Caco-2 (cell line): ENCODE results near the gene WDFY4. TPM values are rescaled to one million over a fixed set of nuclear protein-coding genes. Genes with fewer than 3 reads are reported as not detected.

ENCODE experiments used
- BruUV-seq: library from RNA; stranded (reverse); fragments of 400-500 nt; replicated peaks from 2 replicates; lab custom pipeline; 2021; lab: Mats Ljungman, UMichigan
- CTCF ChIA-PET: fragments of 300-600 bp; sonication (Branson Sonifier 250); formaldehyde crosslinking; loops from one replicate; lab custom pipeline; 2022; ENCODE audit warnings: antibody characterized with exemption; lab: Charles Lee
- POLR2A ChIA-PET: fragments of 300-600 bp; sonication (Branson Sonifier 250); formaldehyde crosslinking; loops from one replicate; lab custom pipeline; 2022; ENCODE audit warnings: antibody characterized with exemption; lab: Charles Lee
- DNase-seq, 2 experiments: peaks; one replicate each; pipeline versions ENCODE4 v3.0.0 to v3.0.0-alpha.2; 2020 to 2022
- H3K27me3 ChIP-seq: replicated peaks from 2 replicates; pipeline ENCODE4 v1.6.0; 2011; ENCODE audit warnings: low read length; ENCODE audit not compliant: control insufficient read depth, insufficient read depth
- H3K36me3 ChIP-seq: 2 replicates; pipeline ENCODE4 v1.5.1; 2011; ENCODE audit warnings: low read length; ENCODE audit not compliant: control insufficient read depth, insufficient read depth
- H3K4me1 ChIP-seq: fragments of 250-450 bp; sonication (Bioruptor Pico); 2 replicates; pipeline ENCODE4 v1.5.1; 2020; ENCODE audit warnings: mild to moderate bottlenecking
- H3K4me3 ChIP-seq: 2 replicates; pipeline ENCODE4 v1.5.1; 2011; ENCODE audit warnings: low read depth, mild to moderate bottlenecking, control low read depth, low read length
- H3K9me3 ChIP-seq: fragments of 250-450 bp; sonication (Bioruptor Pico); 2 replicates; pipeline ENCODE4 v1.5.1; 2020; ENCODE audit warnings: mild to moderate bottlenecking, moderate library complexity
- H3K27ac Mint-ChIP-seq: one replicate; pipeline ENCODE4 v1.8.0; 2022; ENCODE audit warnings: mixed read lengths; ENCODE audit not compliant: unreplicated experiment
- H3K27me3 Mint-ChIP-seq: one replicate; pipeline ENCODE4 v1.8.0; 2022; ENCODE audit warnings: mixed read lengths; ENCODE audit not compliant: insufficient read depth, unreplicated experiment
- H3K36me3 Mint-ChIP-seq: one replicate; pipeline ENCODE4 v1.8.0; 2022; ENCODE audit warnings: mild to moderate bottlenecking, mixed read lengths; ENCODE audit not compliant: insufficient read depth, unreplicated experiment
- H3K4me1 Mint-ChIP-seq: one replicate; pipeline ENCODE4 v1.8.0; 2022; ENCODE audit warnings: low read depth, mixed read lengths; ENCODE audit not compliant: unreplicated experiment
- H3K4me3 Mint-ChIP-seq: one replicate; pipeline ENCODE4 v1.8.0; 2022; ENCODE audit warnings: mild to moderate bottlenecking, moderate library complexity, mixed read lengths; ENCODE audit not compliant: unreplicated experiment
- H3K9me3 Mint-ChIP-seq: one replicate; pipeline ENCODE4 v1.8.0; 2022; ENCODE audit warnings: mixed read lengths; ENCODE audit not compliant: unreplicated experiment
- CTCF ChIP-seq, 2 experiments: fragments of 200-600 bp in 1 of 2; IDR thresholded peaks; 1 replicate in 1 of 2; 2 replicates in 1 of 2; pipeline versions ENCODE4 v1.5.1 to v1.8.0; 2011 to 2022; ENCODE audit warnings: antibody characterized with exemption in 1 of 2, control low read depth in 1 of 2, inconsistent platforms in 1 of 2, low read depth in 1 of 2, low read length in 1 of 2, mild to moderate bottlenecking in 1 of 2, moderate library complexity in 1 of 2; ENCODE audit not compliant: insufficient read depth in 1 of 2, severe bottlenecking in 1 of 2, unreplicated experiment in 1 of 2
- intact Hi-C: fragments of 100-400 bp; cut with micrococcal nuclease; formaldehyde crosslinking; loops from one replicate; pipeline ENCODE4 v1.10.0; 2022; ENCODE audit not compliant: unreplicated experiment
- total RNA-seq: library from RNA; stranded (reverse); gene quantifications from 2 replicates; pipeline ENCODE4 v1.2.3, GENCODE V29; 2022

WDFY4 gene
- total RNA-seq, 1 experiment from 2014 or later: not detected

- no peaks in the 10 kb centered on the region for H3K4me1 Mint-ChIP-seq
- Histone ChIP-seq H3K27me3 (peaks cover 2% of the 10 kb centered on the region), H3K4me3 (no peak overlapping the region), H3K4me1 (no peaks in the 10 kb centered on the region), H3K36me3 (no peaks in the 10 kb centered on the region), H3K9me3 (no peaks in the 10 kb centered on the region)
- ChIA-PET POLR2A (no interaction called here), CTCF (no interaction called here)
- H3K27me3 Mint-ChIP-seq: peaks cover 31% of the 10 kb centered on the region
- H3K4me3 Mint-ChIP-seq: no peak overlapping the region
- no peaks in the 10 kb centered on the region for H3K36me3 Mint-ChIP-seq
- no peak for DNase-seq
- no peaks in the 10 kb centered on the region for H3K9me3 Mint-ChIP-seq
- H3K27ac Mint-ChIP-seq: no peak overlapping the region
- TF ChIP-seq CTCF (IDR thresholded peaks at IDR 0.05; ENCODE audit: insufficient read depth in 1 of 2, low read depth in 1 of 2, low read length in 1 of 2, severe bottlenecking in 1 of 2, unreplicated experiment in 1 of 2): no peak
- intact Hi-C loops: no loop called here
- no TSS peak for BruUV-seq
Observed at GRCh38 chr10:48903151-48903550, 218.5 kb downstream of the WDFY4 start.

DNA sequence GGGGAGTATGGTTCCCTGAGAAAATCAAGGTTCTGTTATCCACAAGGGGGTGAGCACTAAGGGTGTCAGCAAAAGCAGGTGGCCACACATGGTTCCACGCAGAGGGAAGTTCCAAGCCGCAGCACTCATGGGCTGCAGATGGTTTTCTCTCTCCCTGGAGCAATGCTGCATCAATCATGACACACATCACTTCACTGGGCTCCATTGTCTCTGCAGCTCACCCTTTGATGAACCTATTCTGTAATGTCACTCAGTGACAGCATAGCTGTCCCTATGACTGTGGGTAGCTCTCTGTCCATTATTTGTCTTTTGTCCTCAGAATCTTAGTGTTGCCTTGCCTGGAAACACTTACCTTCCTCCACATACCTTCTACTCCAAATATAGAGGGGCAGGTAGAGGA lies 220.2 kb downstream of the WDFY4 start:
- Histone ChIP-seq H3K27me3 (peaks cover 2% of the 10 kb centered on the region), H3K36me3 (no peaks in the 10 kb centered on the region), H3K4me1 (no peaks in the 10 kb centered on the region), H3K4me3 (no peak overlapping the region), H3K9me3 (no peaks in the 10 kb centered on the region)
- Mint-ChIP-seq H3K4me3 (no peak overlapping the region), H3K27me3 (peaks cover 38% of the 10 kb centered on the region), H3K4me1 (no peaks in the 10 kb centered on the region), H3K9me3 (no peaks in the 10 kb centered on the region), H3K27ac (no peak overlapping the region), H3K36me3 (no peaks in the 10 kb centered on the region)
- no peak for DNase-seq
- ChIA-PET CTCF (interaction anchor here (0.5 to 1.1 kb wide), 2 partner anchors 20 to 745 kb away, joined by 3 to 4 read pairs; no protein-coding TSS in a partner anchor), POLR2A (no interaction called here)
- BruUV-seq: no TSS peak
- intact Hi-C loops: no loop called here
- no peak for TF ChIP-seq CTCF (IDR thresholded peaks at IDR 0.05; ENCODE audit: insufficient read depth in 1 of 2, low read depth in 1 of 2, low read length in 1 of 2, severe bottlenecking in 1 of 2, unreplicated experiment in 1 of 2)

GRCh38 chr10:48905311-48905710 lies 220.6 kb downstream of the WDFY4 start:
- no peak for TF ChIP-seq CTCF (IDR thresholded peaks at IDR 0.05; ENCODE audit: insufficient read depth in 1 of 2, low read depth in 1 of 2, low read length in 1 of 2, severe bottlenecking in 1 of 2, unreplicated experiment in 1 of 2)
- H3K9me3 Mint-ChIP-seq: no peaks in the 10 kb centered on the region
- Histone ChIP-seq H3K4me1 (no peaks in the 10 kb centered on the region), H3K27me3 (peaks cover 2% of the 10 kb centered on the region), H3K4me3 (no peak overlapping the region), H3K9me3 (no peaks in the 10 kb centered on the region), H3K36me3 (no peaks in the 10 kb centered on the region)
- no peak for DNase-seq
- no peaks in the 10 kb centered on the region for H3K36me3 Mint-ChIP-seq
- H3K27ac Mint-ChIP-seq: no peak overlapping the region
- peaks cover 38% of the 10 kb centered on the region for H3K27me3 Mint-ChIP-seq
- H3K4me1 Mint-ChIP-seq: no peaks in the 10 kb centered on the region
- no TSS peak for BruUV-seq
- POLR2A ChIA-PET: no interaction called here
- H3K4me3 Mint-ChIP-seq: no peak overlapping the region
- intact Hi-C loops: no loop called here
- CTCF ChIA-PET: interaction anchor here (0.5 to 1.1 kb wide), 2 partner anchors 19 to 745 kb away, joined by 3 to 4 read pairs; no protein-coding TSS in a partner anchor
